Measurements from ENCODE around the gene FBXO38.

The FBXO38 gene

GRCh38 chr5:148471379-148471778 is 87.6 kb downstream of the FBXO38 start:
- no peak for TF ChIP-seq CTCF (IDR thresholded peaks at IDR 0.05; ENCODE audit: extremely low read depth, insufficient read depth, missing control alignments)
- in situ Hi-C loops (cut with MboI; ENCODE audit: low pct_unique_long_range_greater_than_20kb, low sequenced_read_pairs, unreplicated experiment): no loop called here
- no peak for DNase-seq (ENCODE audit: low spot score)

DNA sequence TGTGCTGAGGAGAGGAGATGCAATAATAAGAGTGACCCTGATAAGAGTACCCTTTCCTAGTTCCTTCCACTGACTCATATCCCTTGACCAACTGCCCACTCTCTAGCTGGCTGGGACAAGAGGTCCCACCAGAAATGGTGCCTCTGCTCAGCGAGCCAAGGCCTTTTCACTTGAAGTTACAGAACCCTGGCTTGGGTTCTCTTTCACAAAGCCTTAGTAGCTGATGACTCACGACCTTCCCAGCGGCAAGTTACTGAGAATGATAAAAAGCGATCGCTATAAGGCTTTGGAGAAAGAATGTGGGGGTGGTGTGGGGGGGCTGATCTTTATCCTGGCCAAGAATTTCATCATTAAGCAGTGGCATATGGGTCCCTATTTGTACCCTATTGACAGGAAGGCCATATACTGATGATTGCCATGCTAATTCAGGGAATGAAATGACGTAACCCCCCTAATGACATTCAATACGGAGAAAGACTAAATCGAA is 90.3 kb downstream of the FBXO38 start:
- no peak for DNase-seq (ENCODE audit: low spot score)
- no peak for TF ChIP-seq CTCF (IDR thresholded peaks at IDR 0.05; ENCODE audit: extremely low read depth, insufficient read depth, missing control alignments)
- in situ Hi-C loops (cut with MboI; ENCODE audit: low pct_unique_long_range_greater_than_20kb, low sequenced_read_pairs, unreplicated experiment): no loop called here

GRCh38 chr5:148476302-148476701 is 92.5 kb downstream of the FBXO38 start:
- no peak for TF ChIP-seq CTCF (IDR thresholded peaks at IDR 0.05; ENCODE audit: extremely low read depth, insufficient read depth, missing control alignments)
- in situ Hi-C loops (cut with MboI; ENCODE audit: low pct_unique_long_range_greater_than_20kb, low sequenced_read_pairs, unreplicated experiment): no loop called here
- DNase-seq (ENCODE audit: low spot score): no peak

DNA sequence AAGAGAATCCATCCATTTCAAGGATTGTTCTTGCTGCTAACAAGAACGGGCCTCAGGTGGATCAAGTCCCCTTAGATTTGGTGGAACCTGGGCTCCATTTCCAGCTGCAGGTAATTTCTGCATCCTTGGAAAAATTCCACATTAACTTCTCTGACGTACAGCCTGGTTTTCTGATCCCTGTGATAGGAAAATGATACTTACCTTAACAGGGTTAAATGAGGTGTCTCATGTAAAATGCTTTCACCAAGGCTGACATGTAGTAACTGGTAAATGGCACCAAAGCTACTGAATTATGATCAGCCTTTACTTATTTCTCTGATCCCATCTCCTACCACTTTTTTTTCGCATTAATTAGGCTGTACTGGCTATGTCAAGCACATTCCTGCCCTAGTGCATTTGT is 93.7 kb downstream of the FBXO38 start:
- TF ChIP-seq CTCF (IDR thresholded peaks at IDR 0.05; ENCODE audit: extremely low read depth, insufficient read depth, missing control alignments): no peak
- no peak for DNase-seq (ENCODE audit: low spot score)
- in situ Hi-C loops (cut with MboI; ENCODE audit: low pct_unique_long_range_greater_than_20kb, low sequenced_read_pairs, unreplicated experiment): no loop called here

- in situ Hi-C loops (cut with MboI; ENCODE audit: low pct_unique_long_range_greater_than_20kb, low sequenced_read_pairs, unreplicated experiment): no loop called here
- TF ChIP-seq CTCF (IDR thresholded peaks at IDR 0.05; ENCODE audit: extremely low read depth, insufficient read depth, missing control alignments): no peak
- no peak for DNase-seq (ENCODE audit: low spot score)
Observed at GRCh38 chr5:148482196-148482595, 98.4 kb downstream of the FBXO38 start.

DNA sequence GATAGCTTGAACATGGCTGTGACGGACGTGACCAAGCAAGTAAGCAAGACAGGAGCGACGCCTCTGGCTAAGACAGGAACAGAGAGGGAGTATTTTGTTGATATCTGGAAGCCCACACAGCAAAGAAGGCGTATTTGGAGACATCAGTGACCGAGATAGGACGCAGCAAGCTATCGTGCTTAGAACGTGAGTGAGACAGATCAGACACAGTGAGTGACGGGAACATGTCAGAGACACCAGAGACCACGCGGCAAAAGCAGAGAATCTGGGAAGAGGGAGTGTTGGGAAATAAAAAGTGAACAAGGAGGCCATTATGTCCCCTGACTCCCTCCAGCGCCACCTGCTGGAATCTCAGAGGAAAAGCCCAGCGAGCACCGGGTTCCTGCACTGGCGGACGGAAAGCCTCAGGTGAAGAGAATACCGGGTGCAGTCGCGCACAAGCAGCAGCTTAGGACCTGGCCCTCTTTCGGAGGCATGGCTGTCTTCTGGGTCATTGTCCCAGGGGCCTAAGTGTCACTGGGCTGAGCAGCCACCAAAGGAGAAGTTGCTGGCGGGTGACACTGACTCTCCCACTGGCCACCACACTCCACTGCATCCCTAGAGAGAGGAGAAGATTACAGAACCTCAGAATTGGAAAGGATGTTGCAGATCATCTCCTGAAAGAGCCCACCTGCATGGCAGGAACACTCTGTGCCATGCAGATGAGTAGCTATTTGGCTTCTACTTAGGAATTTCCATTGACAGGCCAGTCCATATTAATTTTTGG is 99.1 kb downstream of the FBXO38 start:
- in situ Hi-C loops (cut with MboI; ENCODE audit: low pct_unique_long_range_greater_than_20kb, low sequenced_read_pairs, unreplicated experiment): no loop called here
- peak; percentile 51 for DNase-seq (ENCODE audit: low spot score)
- TF ChIP-seq CTCF (IDR thresholded peaks at IDR 0.05; ENCODE audit: extremely low read depth, insufficient read depth, missing control alignments): peak; percentile 88
